Stimulated activated CD8-positive, alpha-beta memory T cell treated with anti-CD3 and anti-CD28 coated beads, Interleukin-15, amount 100 ng/mL, for 48 hours (primary cell): ENCODE data around the gene OSGIN1.
"Not testable (repeated sequence)": the region's sequence is repeated elsewhere in the genome, so short reads cannot be mapped to it uniquely, and the experiment has no call there.

Source experiments
- DNase-seq, 2 donors: peaks; one replicate each; pipeline ENCODE4 v3.0.0-alpha.2; 2020; ENCODE audit warnings: low read depth in 2 of 2

Gene OSGIN1

DNA sequence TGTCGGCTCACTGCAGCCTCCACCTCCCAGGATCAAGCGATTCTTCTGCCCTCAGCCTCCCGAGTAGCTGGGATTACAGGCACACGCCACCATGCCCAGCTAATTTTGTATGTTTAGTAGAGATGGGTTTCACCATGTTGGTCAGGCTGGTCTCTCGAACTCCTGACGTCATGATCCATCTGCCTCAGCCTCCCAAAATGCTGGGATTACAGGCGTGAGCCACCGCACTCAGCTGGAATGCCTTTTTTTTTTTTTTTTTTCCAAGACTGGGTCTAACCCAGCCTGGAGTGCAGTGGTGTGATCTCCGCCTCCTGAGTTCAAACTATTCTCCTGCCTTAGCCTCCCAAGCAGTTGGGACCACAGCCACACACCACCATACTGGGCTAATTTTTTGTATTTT, 11.5 kb upstream of the OSGIN1 start:
- DNase-seq, result not testable (repeated sequence)

DNA sequence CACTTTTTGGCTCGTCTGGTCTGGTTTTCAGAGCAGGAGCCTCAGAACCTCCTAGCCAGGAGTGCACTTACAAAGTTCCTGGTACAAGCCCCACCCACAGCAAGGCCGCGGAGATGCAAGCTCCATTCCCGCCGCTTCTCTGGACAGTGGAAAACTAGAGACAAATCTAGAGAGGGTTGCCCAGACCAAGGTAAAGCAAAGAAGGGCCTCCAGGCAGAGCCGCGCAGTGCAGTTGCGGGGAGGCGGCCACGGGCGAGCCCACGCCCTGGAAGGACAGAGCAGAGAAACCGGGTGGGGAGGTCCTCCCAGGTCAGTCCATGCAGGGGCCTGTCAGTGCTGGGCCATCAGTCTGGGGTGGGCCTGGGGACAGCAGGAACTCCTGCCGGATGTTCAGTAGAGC, 11.0 kb upstream of the OSGIN1 start:
- DNase-seq, result no peak

DNA sequence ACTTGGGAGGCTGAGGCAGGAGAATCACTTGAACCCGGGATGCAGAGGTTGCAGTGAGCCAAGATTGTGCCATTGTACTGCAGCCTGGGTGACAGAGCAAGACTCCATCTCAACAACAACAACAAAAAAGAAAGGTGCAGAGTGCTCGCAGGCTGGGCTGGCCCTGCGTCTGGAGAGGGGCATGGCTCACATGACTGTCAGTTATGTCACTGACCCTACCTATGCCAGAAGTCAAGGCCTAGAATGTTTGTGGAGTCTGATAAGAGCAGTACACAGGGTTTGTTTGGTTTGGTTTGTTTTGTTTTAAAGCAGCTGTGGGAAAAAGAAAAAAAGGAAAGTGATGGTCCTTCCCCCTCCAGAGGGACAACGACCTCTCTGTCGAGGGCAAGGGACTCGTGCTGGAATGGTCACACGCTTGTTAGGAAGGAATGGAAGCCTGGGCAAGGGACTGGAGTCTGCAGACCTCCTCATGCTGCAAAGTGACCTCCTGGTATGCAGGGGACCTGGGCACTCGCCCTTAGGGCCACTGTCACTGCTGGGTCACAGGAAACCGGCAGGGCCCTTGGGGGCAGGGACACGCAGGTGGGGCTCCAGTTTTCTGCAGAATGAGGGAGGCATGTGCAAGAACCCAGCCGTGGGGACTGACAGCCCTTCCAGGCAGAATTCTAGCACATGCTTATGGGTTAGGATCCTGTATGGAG, 10.1 kb upstream of the OSGIN1 start:
- DNase-seq, result no peak

DNA sequence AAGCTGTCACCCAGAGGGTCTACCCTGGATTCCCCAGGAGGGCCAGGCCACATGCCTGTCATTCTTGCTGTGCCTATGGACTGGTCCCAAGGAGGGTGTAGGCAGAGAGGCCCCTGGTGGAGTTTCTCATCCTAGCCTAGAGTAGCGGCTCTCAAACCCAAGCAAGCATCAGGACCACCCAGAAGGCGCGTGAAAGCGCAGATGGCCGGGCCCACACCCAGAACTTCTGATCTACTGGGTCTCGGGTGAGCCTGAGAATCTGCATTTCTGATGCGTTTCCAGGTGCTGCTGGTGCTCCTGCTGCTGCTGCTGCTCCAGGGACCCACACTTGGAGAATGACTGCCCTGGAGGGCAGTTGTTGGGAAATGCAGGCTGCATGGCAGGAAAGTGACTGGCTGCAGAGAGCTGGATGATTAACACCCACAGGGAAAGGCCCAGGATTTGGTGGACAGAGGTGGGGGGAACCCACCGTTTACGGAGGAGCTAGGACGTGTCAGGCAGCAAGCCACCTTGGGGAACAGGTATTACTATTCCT, 9.5 kb upstream of the OSGIN1 start:
- no peak for DNase-seq

DNA sequence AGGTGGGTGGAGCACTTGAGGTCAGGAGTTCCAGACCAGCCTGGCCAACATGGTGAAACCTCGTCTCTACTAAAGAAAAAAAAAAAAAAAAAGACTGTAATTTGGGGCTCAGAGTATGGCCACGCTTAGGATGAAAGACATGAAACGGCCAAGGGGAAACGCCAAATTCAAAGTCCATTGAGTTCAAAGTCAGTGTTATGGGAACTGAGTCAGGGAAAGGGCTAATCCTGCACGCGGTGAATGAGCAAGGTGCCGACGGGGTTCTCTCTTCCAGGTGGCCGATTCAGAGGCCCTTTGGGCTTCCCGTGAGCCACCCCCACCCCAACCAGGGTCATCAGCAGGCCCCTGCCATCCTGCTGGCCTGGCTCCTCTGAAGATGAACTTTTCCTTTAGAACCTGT, 7.5 kb upstream of the OSGIN1 start:
- DNase-seq, result no peak

DNA sequence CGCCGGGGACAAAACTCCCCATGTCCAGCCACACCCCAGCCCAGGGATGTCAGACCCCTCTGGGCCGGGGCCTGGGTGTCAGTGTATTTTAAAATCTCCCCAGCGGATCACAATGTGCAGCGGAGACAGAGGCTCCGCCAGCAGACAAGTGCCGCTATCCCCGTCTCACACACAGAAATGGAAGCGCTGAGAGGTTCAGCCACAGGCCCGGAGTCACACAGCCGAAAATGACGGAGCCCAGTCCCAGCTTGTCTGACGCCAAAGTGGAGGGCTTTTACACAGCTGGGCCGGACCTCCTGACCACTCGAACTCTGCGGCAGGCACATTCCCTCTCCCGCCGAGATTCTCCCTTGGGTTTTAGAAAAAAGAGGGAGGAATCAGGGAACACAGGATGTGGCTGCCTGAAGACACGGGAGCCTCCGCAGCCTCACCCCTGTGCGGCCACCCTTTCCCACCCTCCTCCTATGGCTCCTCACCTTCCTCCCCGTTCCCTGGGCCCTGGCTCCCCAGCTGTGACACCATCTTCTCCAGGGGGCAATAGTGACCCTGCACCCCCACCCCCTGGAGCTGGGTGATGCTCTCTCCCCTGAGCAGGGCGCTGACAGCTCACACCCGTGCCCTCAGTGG, 6.8 kb upstream of the OSGIN1 start:
- DNase-seq, result no peak

DNA sequence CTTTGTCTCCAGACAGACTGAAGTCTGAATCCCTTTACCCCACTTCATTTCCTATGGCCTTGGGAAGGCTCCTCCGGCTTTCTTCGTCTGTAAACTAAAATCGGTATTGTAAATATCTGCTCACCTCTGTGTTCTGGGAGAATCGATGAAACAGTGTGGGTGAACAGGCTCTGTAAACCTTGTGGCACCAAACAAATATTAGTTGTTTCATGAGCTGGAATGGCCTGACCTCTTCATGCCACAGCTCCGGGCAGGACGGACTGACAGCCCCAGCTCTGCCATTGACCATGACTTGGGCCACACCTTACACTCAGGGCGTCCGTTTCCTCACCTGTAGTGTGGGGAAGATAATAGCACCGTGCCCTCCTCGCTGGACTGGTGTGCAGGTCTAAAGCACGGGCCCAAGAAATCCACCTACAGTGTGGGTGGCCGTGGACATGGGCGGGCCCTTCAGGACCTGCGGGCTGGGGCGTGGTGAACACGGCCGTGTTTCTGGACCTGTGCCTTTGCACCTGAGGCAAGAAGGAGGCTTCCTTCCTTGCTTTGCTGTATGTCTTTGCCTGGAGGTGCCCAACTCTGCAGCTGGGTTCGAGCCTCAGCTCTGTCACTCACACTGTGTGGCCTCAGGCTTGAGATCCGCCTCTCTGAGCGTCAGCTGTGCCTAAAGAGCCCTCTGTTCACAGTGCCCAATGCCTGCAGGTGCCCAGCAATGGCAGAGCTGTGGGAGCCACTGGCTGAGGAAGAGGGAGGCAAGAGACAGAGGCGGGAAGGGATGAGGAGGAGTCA, 6.1 kb upstream of the OSGIN1 start:
- no peak for DNase-seq

DNA sequence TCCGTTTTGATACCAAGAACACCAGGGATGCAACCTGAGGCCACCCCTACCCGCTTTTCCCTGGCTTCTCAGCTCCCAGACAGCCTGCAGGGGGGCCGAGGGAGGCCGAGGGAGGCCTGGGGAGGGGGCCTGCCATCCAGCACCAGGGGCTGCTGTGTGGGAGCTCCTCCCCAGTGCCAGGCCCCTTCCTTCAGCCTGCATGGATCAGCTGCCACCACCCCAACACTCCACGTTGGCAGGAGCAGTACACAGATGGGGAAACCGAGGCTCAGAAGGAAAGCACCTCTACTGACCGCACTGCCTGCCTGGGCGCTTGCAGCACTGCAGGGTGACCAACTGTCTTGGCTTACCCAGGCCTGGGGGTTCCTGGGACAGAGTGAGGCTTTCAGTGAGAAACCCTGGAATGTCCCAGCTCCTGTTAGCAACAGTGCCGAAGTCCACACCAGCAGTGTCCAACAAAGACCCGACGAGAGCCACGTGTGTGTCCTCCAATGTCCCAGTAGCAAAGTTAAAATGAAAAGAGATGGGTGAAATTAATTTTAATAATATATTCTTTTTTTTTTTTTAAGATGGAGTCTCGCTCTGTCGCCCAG, 5.3 kb upstream of the OSGIN1 start:
- DNase-seq, result no peak

DNA sequence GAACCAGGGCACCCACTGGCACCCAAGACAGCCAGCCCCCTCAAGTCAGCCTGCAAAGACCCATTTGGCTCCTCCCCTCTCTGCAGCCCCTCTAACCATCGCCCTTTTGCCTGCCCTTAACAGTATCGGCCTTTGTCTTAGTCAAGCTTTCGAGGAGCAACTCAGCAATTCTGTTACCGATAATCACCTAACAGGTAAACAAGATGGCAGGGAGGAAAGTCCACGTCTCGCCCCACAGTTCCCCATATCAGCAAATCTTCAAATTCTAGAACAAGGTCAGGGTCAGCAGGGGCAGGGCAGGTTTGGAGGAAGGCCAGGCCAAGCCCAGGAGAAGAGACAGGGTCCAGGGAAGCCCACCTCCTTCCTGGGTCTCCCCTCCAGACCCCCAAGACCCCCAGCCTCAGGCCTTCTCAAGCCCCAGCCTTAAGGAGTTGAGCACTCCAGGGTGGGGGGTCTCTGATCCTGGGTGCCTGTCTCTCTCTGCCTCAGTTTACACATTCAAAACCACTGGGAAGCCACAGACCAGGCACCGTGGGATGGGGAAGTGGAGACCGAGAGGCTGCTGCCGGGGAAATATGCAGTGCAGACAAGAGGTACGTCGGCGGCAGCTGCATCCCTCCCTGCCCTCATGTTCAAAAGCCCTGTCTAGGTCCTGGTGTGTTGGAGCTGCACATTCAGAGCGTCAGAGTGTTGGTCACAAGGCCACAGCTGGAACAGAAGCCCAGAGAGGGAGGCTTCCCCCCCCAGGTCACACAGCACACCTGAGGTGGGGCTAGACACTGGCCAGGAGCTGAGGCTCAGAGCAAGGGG, 3.9 kb upstream of the OSGIN1 start:
- no peak for DNase-seq

DNA sequence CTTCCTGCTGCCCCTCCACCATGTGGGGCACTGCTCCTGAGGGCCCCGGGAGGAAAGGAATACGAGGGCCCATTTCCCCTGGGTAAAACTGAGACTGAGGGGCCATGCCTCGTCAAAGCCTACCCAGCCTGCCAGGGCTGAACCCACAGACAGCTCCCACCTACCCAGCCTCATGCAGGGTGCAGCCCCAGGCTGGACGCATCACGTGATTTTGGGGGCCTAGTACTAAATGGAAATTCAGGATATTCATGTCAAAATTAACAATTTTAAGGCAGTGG, 3.4 kb upstream of the OSGIN1 start:
- DNase-seq, result no peak

DNA sequence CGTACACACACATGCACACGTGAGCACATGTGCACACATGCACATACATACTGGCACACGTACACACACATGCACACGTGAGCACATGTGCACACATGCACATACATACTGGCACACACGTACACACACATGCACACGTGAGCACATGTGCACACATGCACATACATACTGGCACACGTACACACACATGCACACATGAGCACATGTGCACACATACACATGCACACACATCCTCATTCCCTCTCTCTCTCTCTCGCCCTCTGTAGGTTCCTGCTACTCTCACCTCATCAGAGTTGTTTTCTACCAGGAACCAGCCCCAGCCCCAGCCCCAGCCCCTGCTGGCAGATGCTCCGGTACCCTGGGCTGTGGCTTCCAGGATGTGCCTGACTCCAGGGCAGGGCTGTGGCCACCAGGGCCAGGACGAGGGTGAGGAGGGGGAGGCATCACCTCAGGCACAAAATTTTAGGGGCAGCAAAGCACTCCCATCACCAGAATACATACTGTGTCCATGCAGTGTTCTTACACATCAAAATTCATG, 2.1 kb upstream of the OSGIN1 start:
- not testable (repeated sequence) for DNase-seq

DNA sequence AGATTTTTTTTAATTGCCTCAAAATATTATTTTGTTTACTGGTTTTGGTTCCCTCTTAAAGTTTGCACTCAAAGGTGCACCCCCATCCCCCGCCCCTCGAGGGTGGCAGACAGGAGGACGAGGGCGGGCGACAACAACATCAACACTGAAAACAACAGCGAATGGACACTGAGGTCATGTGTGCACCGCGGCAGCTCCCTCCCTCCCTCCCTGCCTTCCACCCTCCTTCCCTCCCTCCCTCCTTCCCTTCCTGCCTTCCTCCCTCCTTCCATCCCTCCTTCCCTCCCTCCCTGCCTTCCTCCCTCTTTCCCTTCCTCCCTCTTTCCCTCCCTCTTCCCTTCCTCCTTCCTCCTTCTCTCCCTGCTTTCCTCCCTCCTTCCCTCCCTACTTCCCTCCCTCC, 1.5 kb upstream of the OSGIN1 start:
- DNase-seq, result no peak

DNA sequence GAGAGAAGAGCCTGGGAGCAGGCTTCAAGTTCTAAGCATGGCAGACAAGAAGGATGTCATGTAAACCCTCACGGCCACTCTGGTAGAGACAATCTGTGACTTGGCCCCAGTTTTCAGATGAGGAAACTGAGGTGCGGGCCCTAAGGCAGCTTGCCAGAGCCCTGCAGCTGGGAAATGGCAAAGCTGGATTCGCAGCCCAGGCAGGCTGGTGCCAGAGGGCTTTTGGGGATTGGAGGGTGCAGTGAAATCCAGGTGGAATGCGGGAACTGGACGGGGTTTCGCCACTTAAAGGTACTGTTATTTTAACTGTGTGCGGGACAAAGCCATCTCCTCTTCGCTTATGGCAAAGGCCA, 477 bp upstream of the OSGIN1 start:
- DNase-seq, result no peak

DNA sequence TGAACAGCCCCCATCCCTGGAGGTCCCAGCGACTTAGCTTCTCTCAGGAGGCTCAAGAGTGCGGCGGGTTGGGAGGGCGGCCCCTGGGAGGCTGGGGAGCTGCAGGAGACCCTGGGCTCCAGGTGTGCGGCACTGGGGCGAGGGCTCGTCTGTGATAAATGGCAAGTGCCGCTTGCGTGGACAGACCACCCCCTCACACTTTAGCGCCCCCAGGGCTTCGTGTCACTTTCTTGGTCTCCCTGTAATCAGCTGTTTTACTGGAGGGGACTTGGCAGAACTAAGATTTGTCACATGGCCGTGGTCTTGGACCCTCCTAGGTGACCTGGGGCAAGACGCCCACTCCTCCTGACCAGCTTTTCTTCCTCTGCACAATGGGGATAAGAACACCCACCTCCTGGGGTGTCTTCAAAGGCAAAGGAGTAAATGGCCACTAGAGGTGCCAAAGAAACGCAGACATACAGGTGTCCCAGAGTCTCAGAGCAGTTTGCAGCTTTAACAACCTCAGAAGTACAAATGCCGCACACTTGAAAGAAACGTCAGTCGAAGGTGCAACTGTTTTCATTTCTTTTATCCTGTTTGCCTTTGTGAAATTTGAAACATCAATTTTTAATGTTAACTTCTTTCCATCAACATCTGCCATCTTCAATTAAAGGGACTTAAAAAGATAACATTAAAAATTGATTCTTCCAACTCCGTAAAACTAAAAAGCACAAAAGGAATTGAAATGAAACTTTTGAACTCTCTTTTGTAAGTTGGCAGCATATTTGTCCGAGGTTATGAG, 946 bp downstream of the OSGIN1 start:
- no peak for DNase-seq

DNA sequence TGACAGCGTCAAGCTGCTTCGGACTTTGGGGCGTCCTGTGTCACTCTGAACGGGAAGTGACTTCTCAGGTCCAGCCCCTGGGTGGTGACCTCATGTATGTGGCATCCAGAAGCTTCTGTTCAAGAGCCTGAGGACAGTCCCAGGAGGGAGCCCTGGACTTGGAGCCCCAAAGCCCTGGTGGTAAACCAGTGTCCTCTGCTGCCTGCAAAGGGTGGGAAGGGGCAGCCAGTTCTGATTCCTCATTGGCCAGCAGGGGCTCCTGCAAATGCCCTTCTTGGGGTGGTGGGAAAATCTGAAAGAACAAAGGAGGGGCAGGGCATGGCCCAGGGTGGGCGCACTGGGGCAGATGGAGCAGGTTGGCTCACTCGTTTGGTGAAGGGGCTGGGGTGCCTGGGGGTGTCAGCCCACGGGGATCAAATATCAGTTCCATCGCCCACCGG, 1.6 kb downstream of the OSGIN1 start:
- DNase-seq, result no peak

DNA sequence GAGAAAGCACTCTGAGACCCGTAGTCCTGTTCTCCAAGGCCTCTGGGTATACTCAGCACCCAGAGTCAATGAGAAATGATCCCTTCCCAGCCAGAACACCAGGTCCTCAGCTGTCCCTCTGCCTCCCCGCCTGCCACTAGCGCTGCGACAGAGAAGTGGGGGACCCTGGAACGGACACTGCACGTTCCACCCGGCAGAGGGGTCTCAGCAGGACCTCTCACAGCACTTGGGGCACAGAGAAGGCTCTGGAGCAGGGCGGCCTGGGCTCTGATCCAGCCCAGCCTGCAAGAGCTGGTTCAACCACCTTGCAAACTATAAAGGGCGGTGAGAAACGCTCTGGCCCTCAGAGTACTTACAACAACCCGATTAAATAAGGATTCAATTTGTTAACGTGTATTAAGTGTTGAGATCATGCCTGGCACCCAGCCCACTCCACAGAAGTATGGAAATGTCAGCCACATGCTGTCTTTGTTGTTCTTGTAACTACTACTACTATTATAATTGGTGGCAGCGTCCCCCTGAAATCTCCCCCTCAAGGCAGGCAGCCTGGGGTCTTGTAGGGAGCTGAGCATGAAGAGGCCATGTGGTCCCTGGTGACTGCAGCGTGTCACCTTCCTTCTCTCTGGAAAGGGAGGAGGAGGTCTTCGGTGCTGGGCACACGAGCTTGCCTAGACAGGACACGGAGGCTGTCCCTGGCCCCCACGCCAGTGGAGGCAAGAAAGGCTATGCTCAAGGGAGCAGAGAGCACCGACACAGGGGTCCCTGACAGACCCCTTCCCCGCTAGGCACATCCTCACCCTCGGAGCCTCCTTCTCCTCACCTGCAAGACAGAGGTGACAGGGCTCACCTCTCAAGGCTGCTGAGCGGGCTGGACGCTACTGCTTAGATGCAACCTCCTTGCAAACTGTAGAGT, 2.4 kb downstream of the OSGIN1 start:
- no peak for DNase-seq

DNA sequence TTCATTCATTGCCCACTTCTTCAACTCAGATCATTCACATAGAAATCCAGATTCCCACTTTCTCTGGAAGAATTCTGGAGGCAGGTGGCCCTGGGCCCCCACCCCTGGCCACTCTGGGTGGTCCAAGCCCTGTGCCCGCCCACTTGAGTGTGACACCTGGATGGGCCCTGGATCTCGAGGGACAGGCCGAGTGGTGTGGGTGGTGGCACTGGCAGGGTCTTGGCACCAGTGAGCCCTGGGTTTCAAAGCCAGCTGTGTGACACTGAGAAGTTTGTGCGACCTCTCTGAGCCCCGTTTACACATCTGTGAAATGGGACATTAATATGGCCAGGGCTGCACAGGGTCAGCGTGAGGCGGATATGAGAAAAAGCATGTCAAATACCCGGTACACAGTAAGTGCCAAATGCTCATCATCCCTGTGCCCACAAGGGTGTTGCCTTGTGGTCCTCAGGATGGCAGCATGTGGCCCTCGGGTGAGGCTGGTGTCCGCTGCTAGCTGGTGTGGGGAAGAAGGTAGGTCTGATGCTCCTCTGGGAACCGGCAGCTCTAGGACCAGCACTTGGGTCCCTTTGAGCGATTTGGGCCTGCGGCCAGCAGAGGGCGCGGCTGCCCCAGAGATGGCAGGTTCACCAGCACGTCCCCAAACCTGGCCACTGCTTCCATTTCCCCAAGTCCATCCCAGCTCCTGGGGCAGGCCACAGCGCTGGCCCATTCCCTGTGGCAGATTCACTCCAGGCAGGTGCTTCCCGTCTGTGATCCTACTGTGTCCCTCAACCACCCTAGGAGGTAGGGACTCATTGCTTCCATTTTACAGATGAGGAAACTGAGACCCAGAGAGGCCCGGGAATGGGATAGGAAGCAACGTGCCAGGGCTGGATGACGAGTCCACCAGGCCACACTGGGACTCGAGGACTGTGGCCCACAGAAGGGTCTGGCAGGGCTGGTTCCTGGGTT, 3.6 kb downstream of the OSGIN1 start:
- DNase-seq, result peak; percentile 54 to 59

DNA sequence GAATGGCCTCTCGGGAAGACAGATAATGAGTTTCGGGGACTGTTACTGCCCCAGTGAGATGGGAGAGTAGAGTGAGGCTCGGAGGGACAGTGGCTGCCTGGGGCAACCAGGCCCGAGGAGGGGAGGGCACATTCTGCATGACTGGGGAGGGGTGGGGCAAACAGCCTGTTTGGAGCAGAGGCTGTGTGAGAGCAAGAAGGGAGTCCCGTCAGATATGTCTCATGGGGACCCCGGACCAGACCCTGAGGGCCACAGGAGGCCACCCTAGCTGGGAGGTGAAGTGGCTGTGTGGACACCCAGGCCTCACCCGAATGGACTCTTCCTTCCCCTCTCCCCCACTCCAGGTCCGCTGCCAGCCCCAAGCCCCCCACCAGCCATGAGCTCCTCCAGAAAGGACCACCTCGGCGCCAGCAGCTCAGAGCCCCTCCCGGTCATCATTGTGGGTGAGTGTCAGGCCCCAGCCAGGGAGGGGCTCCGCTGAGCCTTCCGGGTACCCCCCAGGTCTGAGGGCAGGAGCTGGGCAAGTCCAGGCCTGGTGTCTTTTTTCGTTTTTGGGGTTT, 4.3 kb downstream of the OSGIN1 start:
- DNase-seq, result no peak
